ENCODE results near the gene PWP2. TPM values are rescaled to one million over a fixed set of nuclear protein-coding genes. Genes with fewer than 3 reads are reported as not detected.

Gene PWP2
- total RNA-seq, 1 experiment from 2014 or later = 34.0 TPM

Other genes with a start within 250 kb of the PWP2 start
- gene AGPAT3, start 242.2 kb upstream of the PWP2 start, total RNA-seq (2014; rRNA removed; shearing (Covaris generic)) = 5.3 and 14.7 TPM in 2 replicates
- gene TRAPPC10, start 95.1 kb upstream of the PWP2 start, total RNA-seq (2014; rRNA removed; shearing (Covaris generic)) = 11.1 and 15.4 TPM in 2 replicates
- gene GATD3, start 26.3 kb downstream of the PWP2 start, total RNA-seq (2014; rRNA removed; shearing (Covaris generic)) = 38.6 and 92.4 TPM in 2 replicates
- gene ICOSLG, start 133.5 kb downstream of the PWP2 start, total RNA-seq (2014; rRNA removed; shearing (Covaris generic)) = 0.43 TPM in 1 of 2 replicates, not detected in the other
- gene DNMT3L, start 154.5 kb downstream of the PWP2 start, total RNA-seq (2014; rRNA removed; shearing (Covaris generic)) = 0.20 and 2.2 TPM in 2 replicates
- 0.86 and 1.7 TPM in 2 replicates for gene AIRE, start 178.5 kb downstream of the PWP2 start, total RNA-seq (2014; rRNA removed; shearing (Covaris generic))
- 174 and 182 TPM in 2 replicates for gene PFKL, start 192.7 kb downstream of the PWP2 start, total RNA-seq (2014; rRNA removed; shearing (Covaris generic))
- gene CFAP410, start 232.0 kb downstream of the PWP2 start, total RNA-seq (2014; rRNA removed; shearing (Covaris generic)) = 19.2 and 31.9 TPM in 2 replicates
- gene TRPM2, start 246.2 kb downstream of the PWP2 start, total RNA-seq (2014; rRNA removed; shearing (Covaris generic)) = 0.12 TPM in 1 of 2 replicates, not detected in the other

Data from G401 (cell line).